Ovary (tissue), 3 donors: ENCODE measurements around the gene CRYGN.

Experiments
- EP300 ChIP-seq: sonication (generic); formaldehyde crosslinking; IDR thresholded peaks from one replicate; pipeline ENCODE4 v1.6.1; 2017; ENCODE audit warnings: antibody characterized with exemption
- TF ChIP-seq, protein P1 (sequence below), 3 donors: fragments of 450-650 bp in 2 of 3; fragments of 200-600 bp in 1 of 3; IDR thresholded peaks; one replicate each; pipeline versions ENCODE4 v1.5.1 to v1.8.0; 2016 to 2022; ENCODE audit warnings: antibody characterized with exemption in 3 of 3, mild to moderate bottlenecking in 1 of 3
- donor health status: DM: no; HTN: no; CAD: no.

DNA sequence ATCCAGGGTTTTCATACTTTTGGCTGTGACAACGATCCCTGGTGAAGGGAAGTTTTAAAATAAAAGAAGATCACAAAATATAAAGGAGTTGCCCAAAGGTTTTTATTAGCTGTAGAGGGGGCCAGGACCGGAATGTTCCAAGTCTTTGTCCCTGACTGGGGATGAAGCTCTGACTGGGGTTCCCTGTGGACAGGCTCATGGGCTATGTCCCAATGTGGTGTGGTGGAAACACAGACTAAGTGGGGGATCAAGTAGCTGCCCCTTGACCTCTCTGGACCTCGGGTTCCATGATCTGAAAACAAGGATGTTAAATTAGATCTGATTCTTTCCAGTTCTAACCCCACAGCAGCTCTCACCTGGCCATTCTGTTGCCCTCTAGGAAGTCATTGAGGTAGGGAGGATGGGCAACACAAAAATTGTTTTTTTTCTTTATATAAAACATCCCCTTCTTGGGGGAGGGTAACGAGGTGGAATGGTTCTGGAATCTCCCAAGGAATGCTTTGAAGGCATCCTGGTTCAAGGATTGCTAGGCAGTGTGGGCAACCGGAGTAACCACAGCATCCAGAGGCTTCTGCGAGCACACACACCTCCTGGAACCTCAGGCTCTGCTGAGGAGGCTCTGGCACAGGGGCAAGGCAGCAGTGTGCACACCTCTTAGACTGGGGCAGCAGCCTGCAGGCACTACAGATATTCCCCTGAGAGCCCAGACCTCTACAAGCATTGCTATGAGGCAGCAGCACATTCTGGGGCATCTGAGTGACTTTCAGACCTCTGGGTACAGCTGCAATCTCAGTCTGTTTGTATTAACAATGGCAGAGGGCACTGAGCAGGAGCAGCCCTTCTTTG is 21.4 kb upstream of the CRYGN start:
- TF ChIP-seq, protein P1, sequence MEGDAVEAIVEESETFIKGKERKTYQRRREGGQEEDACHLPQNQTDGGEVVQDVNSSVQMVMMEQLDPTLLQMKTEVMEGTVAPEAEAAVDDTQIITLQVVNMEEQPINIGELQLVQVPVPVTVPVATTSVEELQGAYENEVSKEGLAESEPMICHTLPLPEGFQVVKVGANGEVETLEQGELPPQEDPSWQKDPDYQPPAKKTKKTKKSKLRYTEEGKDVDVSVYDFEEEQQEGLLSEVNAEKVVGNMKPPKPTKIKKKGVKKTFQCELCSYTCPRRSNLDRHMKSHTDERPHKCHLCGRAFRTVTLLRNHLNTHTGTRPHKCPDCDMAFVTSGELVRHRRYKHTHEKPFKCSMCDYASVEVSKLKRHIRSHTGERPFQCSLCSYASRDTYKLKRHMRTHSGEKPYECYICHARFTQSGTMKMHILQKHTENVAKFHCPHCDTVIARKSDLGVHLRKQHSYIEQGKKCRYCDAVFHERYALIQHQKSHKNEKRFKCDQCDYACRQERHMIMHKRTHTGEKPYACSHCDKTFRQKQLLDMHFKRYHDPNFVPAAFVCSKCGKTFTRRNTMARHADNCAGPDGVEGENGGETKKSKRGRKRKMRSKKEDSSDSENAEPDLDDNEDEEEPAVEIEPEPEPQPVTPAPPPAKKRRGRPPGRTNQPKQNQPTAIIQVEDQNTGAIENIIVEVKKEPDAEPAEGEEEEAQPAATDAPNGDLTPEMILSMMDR (IDR thresholded peaks at IDR 0.05), result no peak
- TF ChIP-seq EP300, result no peak
